ENCODE data around the gene KRCC1.

Gene KRCC1

GRCh38 chr2:88036182-88036581 lies 19.4 kb downstream of the KRCC1 start:
- no peak overlapping the region for H3K4me3 ChIP-seq (replicated peaks; ENCODE audit: low read depth, low read length)
- TF ChIP-seq CTCF (IDR thresholded peaks at IDR 0.05; ENCODE audit: low read length, missing control alignments): no peak
- no peak for DNase-seq (ENCODE audit: low read depth)

- TF ChIP-seq CTCF (IDR thresholded peaks at IDR 0.05; ENCODE audit: low read length, missing control alignments): no peak
- no peak overlapping the region for H3K4me3 ChIP-seq (replicated peaks; ENCODE audit: low read depth, low read length)
- DNase-seq (ENCODE audit: low read depth): no peak
Observed at GRCh38 chr2:88032070-88032702, 23.4 kb downstream of the KRCC1 start.

GRCh38 chr2:88028931-88029330 lies 26.7 kb downstream of the KRCC1 start:
- no peak for TF ChIP-seq CTCF (IDR thresholded peaks at IDR 0.05; ENCODE audit: low read length, missing control alignments)
- no peak overlapping the region for H3K4me3 ChIP-seq (replicated peaks; ENCODE audit: low read depth, low read length)
- no peak for DNase-seq (ENCODE audit: low read depth)

GRCh38 chr2:88027697-88028389 lies 27.7 kb downstream of the KRCC1 start:
- H3K4me3 ChIP-seq (replicated peaks; ENCODE audit: low read depth, low read length): no peak overlapping the region
- no peak for DNase-seq (ENCODE audit: low read depth)
- TF ChIP-seq CTCF (IDR thresholded peaks at IDR 0.05; ENCODE audit: low read length, missing control alignments): no peak

GRCh38 chr2:88024509-88024908 lies 31.1 kb downstream of the KRCC1 start:
- no peak for TF ChIP-seq CTCF (IDR thresholded peaks at IDR 0.05; ENCODE audit: low read length, missing control alignments)
- H3K4me3 ChIP-seq (replicated peaks; ENCODE audit: low read depth, low read length): no peak overlapping the region
- no peak for DNase-seq (ENCODE audit: low read depth)

- H3K4me3 ChIP-seq (replicated peaks; ENCODE audit: low read depth, low read length): no peak overlapping the region
- no peak for TF ChIP-seq CTCF (IDR thresholded peaks at IDR 0.05; ENCODE audit: low read length, missing control alignments)
- DNase-seq (ENCODE audit: low read depth): no peak
Observed at GRCh38 chr2:88022669-88022921, 33.0 kb downstream of the KRCC1 start.

- no peak for TF ChIP-seq CTCF (IDR thresholded peaks at IDR 0.05; ENCODE audit: low read length, missing control alignments)
- no peak overlapping the region for H3K4me3 ChIP-seq (replicated peaks; ENCODE audit: low read depth, low read length)
- no peak for DNase-seq (ENCODE audit: low read depth)
Observed at GRCh38 chr2:88019985-88020384, 35.6 kb downstream of the KRCC1 start.

All from fibroblast of pulmonary artery (primary cell).